HepG2 (cell line): ENCODE data around the gene TALDO1. TPM values are rescaled to one million over a fixed set of nuclear protein-coding genes. Genes with fewer than 3 reads are reported as not detected.

ENCODE experiments used
- BHLHE40 ChIP-seq: IDR thresholded peaks from 2 replicates; pipeline ENCODE4 v1.6.1; 2011; ENCODE audit warnings: low read length, improper control_type of control experiment
- E2F1 ChIP-seq: sonication (generic); formaldehyde crosslinking; IDR thresholded peaks from 2 replicates; pipeline ENCODE4 v1.5.0; 2020; ENCODE audit warnings: missing genetic modification reagents
- ELK4 ChIP-seq: sonication (generic); formaldehyde crosslinking; IDR thresholded peaks from 2 replicates; pipeline ENCODE4 v1.9.0; 2021; ENCODE audit warnings: missing genetic modification reagents, borderline replicate concordance
- HNF1A ChIP-seq, 2 experiments: sonication (generic) in 1 of 2; formaldehyde crosslinking in 1 of 2; IDR thresholded peaks; 2 replicates each; pipeline versions ENCODE4 v1.4.0 to v1.6.1; 2016 to 2020; ENCODE audit warnings: borderline replicate concordance in 1 of 2, low read depth in 1 of 2, mild to moderate bottlenecking in 1 of 2, missing genetic modification reagents in 1 of 2
- HNRNPL ChIP-seq: fragments of 200-400 bp; formaldehyde crosslinking; IDR thresholded peaks from 2 replicates; pipeline ENCODE4 v1.6.1; 2017; ENCODE audit warnings: mild to moderate bottlenecking, low read depth, low read length
- KLF11 ChIP-seq: IDR thresholded peaks from 2 replicates; pipeline ENCODE4 v1.6.1; 2016; ENCODE audit warnings: missing compliant biosample characterization
- MAF1 ChIP-seq: sonication (generic); formaldehyde crosslinking; IDR thresholded peaks from 2 replicates; pipeline ENCODE4 v1.5.0; 2020; ENCODE audit warnings: missing genetic modification reagents, borderline replicate concordance
- MATR3 ChIP-seq: sonication (generic); formaldehyde crosslinking; IDR thresholded peaks from 2 replicates; pipeline ENCODE4 v1.4.0; 2020; ENCODE audit warnings: missing genetic modification reagents
- MEIS1 ChIP-seq: sonication (generic); formaldehyde crosslinking; IDR thresholded peaks from 2 replicates; pipeline ENCODE4 v1.9.0; 2021; ENCODE audit warnings: mild to moderate bottlenecking, missing genetic modification reagents, moderate library complexity, borderline replicate concordance
- NR3C1 ChIP-seq: sonication (generic); formaldehyde crosslinking; IDR thresholded peaks from 2 replicates; pipeline ENCODE4 v1.4.0; 2020; ENCODE audit warnings: missing genetic modification reagents
- PCBP1 ChIP-seq: fragments of 200-400 bp; formaldehyde crosslinking; IDR thresholded peaks from 2 replicates; pipeline ENCODE4 v1.6.1; 2017; ENCODE audit warnings: mild to moderate bottlenecking, low read depth, low read length, borderline replicate concordance
- SP140L ChIP-seq: sonication (generic); formaldehyde crosslinking; IDR thresholded peaks from 2 replicates; pipeline ENCODE4 v1.4.0; 2020; ENCODE audit warnings: missing genetic modification reagents, borderline replicate concordance
- SRF ChIP-seq: IDR thresholded peaks from 2 replicates; pipeline ENCODE4 v1.6.1; 2011; ENCODE audit warnings: mild to moderate bottlenecking, low read depth, low read length, moderate library complexity
- TAF15 ChIP-seq: fragments of 200-400 bp; formaldehyde crosslinking; IDR thresholded peaks from one replicate; pipeline ENCODE4 v1.6.1; 2018; ENCODE audit warnings: mild to moderate bottlenecking, low read depth, low read length; ENCODE audit not compliant: poor library complexity, severe bottlenecking
- ZFP37 ChIP-seq: sonication (generic); formaldehyde crosslinking; IDR thresholded peaks from 2 replicates; pipeline ENCODE4 v1.4.0; 2020; ENCODE audit warnings: missing genetic modification reagents, borderline replicate concordance
- ZNF205 ChIP-seq: IDR thresholded peaks from 2 replicates; pipeline ENCODE4 v1.6.1; 2018; ENCODE audit warnings: missing biosample characterization, missing genetic modification reagents
- ZNF337 ChIP-seq: sonication (generic); formaldehyde crosslinking; IDR thresholded peaks from 2 replicates; pipeline ENCODE4 v1.5.1; 2020; ENCODE audit warnings: missing genetic modification reagents, low read depth, mild to moderate bottlenecking, borderline replicate concordance
- ZNF44 ChIP-seq: sonication (generic); formaldehyde crosslinking; IDR thresholded peaks from 2 replicates; pipeline ENCODE4 v1.5.1; 2020; ENCODE audit warnings: mild to moderate bottlenecking, missing genetic modification reagents
- ZNF512 ChIP-seq: sonication (generic); formaldehyde crosslinking; IDR thresholded peaks from 2 replicates; pipeline ENCODE4 v1.4.0; 2020; ENCODE audit warnings: mild to moderate bottlenecking, missing genetic modification reagents
- ZNF570 ChIP-seq: sonication (generic); formaldehyde crosslinking; IDR thresholded peaks from 2 replicates; pipeline ENCODE4 v1.4.0; 2020; ENCODE audit warnings: mild to moderate bottlenecking, missing genetic modification reagents, borderline replicate concordance
- ZNF768 ChIP-seq: sonication (generic); formaldehyde crosslinking; IDR thresholded peaks from 2 replicates; pipeline ENCODE4 v1.4.0; 2020; ENCODE audit warnings: missing genetic modification reagents
- polyA plus RNA-seq, 8 experiments: library from polyadenylated mRNA; depleted of rRNA in 3 of 8; stranded (reverse) in 7 of 8; unstranded in 1 of 8; fragments of >200 nt; fragmentation: Illumina TruSeq in 4 of 8; extraction: Trizol in 4 of 8; gene quantifications; 2 replicates each; pipeline versions ENCODE4 v1.2.1 to v1.2.3, GENCODE V29; 2011 to 2016; ENCODE audit warnings: low read depth in 4 of 8, missing spikeins in 1 of 8, mixed read lengths in 1 of 8; ENCODE audit not compliant: insufficient read depth in 1 of 8
- total RNA-seq, 5 experiments: library from RNA; depleted of rRNA; stranded (reverse); fragments of >200 nt; fragmentation: Illumina TruSeq; extraction: Trizol; gene quantifications; 2 replicates each; pipeline ENCODE4 v1.2.3, GENCODE V29; 2016; ENCODE audit warnings: low read depth in 1 of 5

The TALDO1 gene
- total and polyA plus RNA-seq, 2 of the 13 experiments (the other 11 are each of a cell fraction or from before 2014, with no cell fraction given), result 107 to 240 TPM

GRCh38 chr11:809287-810039 is 62.2 kb downstream of the TALDO1 start, which contains the start of gene RPLP2 (continued):
- TF ChIP-seq ZNF44 (no peak), ELK4 (CRISPR knock-in tag) (no peak), E2F1 (peak; percentile 88), HNRNPL (0 out of 2 replicates have a peak, but pooled peaks have one; percentile 50), PCBP1 (0 out of 2 replicates have a peak, but pooled peaks have one; percentile 87), ZFP37 (CRISPR knock-in tag) (no peak), ZNF205 (no peak; the same call in 1 of the 2 replicates), NR3C1 (CRISPR knock-in tag) (no peak), MAF1 (CRISPR knock-in tag) (no peak), ZNF768 (CRISPR knock-in tag) (peak; percentile 57; the same call in 1 of the 2 replicates), HNF1A (IDR thresholded peaks at IDR 0.05; ENCODE audit: low read depth) (no peak), HNF1A (CRISPR knock-in tag; IDR thresholded peaks at IDR 0.05; ENCODE audit: borderline replicate concordance) (peak; percentile 72; the same call in 1 of the 2 replicates), MATR3 (no peak), ZNF570 (CRISPR knock-in tag) (0 out of 2 replicates have a peak, but pooled peaks have one; percentile 27), SP140L (no peak), SRF (peak; percentile 46; the same call in 1 of the 2 replicates), ZNF512 (CRISPR knock-in tag) (no peak), BHLHE40 (peak; percentile 78), ZNF337 (CRISPR knock-in tag) (0 out of 2 replicates have a peak, but pooled peaks have one; percentile 26), MEIS1 (peak; percentile 18), KLF11 (CRISPR knock-in tag) (no peak), TAF15 (no peak)
